Islet precursor cell (in vitro differentiated cells): ENCODE data around the gene SARDH.
"Not testable (repeated sequence)": the region's sequence is repeated elsewhere in the genome, so short reads cannot be mapped to it uniquely, and the experiment has no call there.

Source experiments
- DNase-seq: peaks from one replicate; pipeline ENCODE4 v3.0.0-alpha.2; 2018

Gene SARDH

GRCh38 chr9:133681658-133682306, 56.4 kb downstream of the SARDH start:
- DNase-seq = no peak

GRCh38 chr9:133680976-133681657, 57.0 kb downstream of the SARDH start:
- no peak for DNase-seq

- DNase-seq = no peak
Measured at GRCh38 chr9:133680250-133680975, 57.7 kb downstream of the SARDH start.

- DNase-seq = no peak
Measured at GRCh38 chr9:133679466-133680061, 58.6 kb downstream of the SARDH start.

GRCh38 chr9:133679056-133679455, 59.1 kb downstream of the SARDH start:
- DNase-seq = no peak

- no peak for DNase-seq
Measured at GRCh38 chr9:133677126-133678010, 60.8 kb downstream of the SARDH start.

GRCh38 chr9:133676450-133676849, 61.7 kb downstream of the SARDH start:
- peak; percentile 77 for DNase-seq

- not testable (repeated sequence) for DNase-seq
Measured at GRCh38 chr9:133675796-133676195, 62.4 kb downstream of the SARDH start.

- no peak for DNase-seq
Measured at GRCh38 chr9:133674091-133674490, 64.1 kb downstream of the SARDH start.

GRCh38 chr9:133673258-133673655, 64.9 kb downstream of the SARDH start:
- DNase-seq = no peak

- DNase-seq = no peak
Measured at GRCh38 chr9:133672503-133673257, 65.5 kb downstream of the SARDH start.

GRCh38 chr9:133671371-133671770, 66.8 kb downstream of the SARDH start:
- DNase-seq = no peak

- no peak for DNase-seq
Measured at GRCh38 chr9:133670466-133670865, 67.7 kb downstream of the SARDH start.

- DNase-seq = no peak
Measured at GRCh38 chr9:133669182-133669801, 68.9 kb downstream of the SARDH start.

GRCh38 chr9:133667759-133668450, 70.2 kb downstream of the SARDH start:
- no peak for DNase-seq

GRCh38 chr9:133666845-133667244, 71.3 kb downstream of the SARDH start:
- DNase-seq = no peak

GRCh38 chr9:133666387-133666786, 71.8 kb downstream of the SARDH start:
- no peak for DNase-seq

GRCh38 chr9:133665535-133665934, 72.6 kb downstream of the SARDH start:
- DNase-seq = no peak

- no peak for DNase-seq
Measured at GRCh38 chr9:133665096-133665495, 73.1 kb downstream of the SARDH start.

GRCh38 chr9:133664173-133665050, 73.7 kb downstream of the SARDH start:
- no peak for DNase-seq
